HFFc6 (cell line): ENCODE measurements around the gene DCAF16. TPM values are rescaled to one million over a fixed set of nuclear protein-coding genes. Genes with fewer than 3 reads are reported as not detected.

Experiments
- DNase-seq: peaks from one replicate; pipeline ENCODE4 v3.0.0-alpha.2; 2018
- H3K27ac Mint-ChIP-seq: 2 replicates; pipeline ENCODE4 v1.8.0; 2020; ENCODE audit warnings: mild to moderate bottlenecking, mixed read lengths
- H3K27me3 Mint-ChIP-seq: 2 replicates; pipeline ENCODE4 v1.8.0; 2021; ENCODE audit warnings: mild to moderate bottlenecking, moderate library complexity, mixed read lengths; ENCODE audit not compliant: insufficient read depth
- H3K36me3 Mint-ChIP-seq: 2 replicates; pipeline ENCODE4 v1.8.0; 2021; ENCODE audit warnings: low read depth, mixed read lengths
- H3K4me1 Mint-ChIP-seq: 2 replicates; pipeline ENCODE4 v1.8.0; 2020; ENCODE audit warnings: low read depth, mixed read lengths
- H3K4me3 Mint-ChIP-seq: 2 replicates; pipeline ENCODE4 v1.8.0; 2020; ENCODE audit warnings: mild to moderate bottlenecking, moderate library complexity, mixed read lengths
- H3K9me3 Mint-ChIP-seq: 2 replicates; pipeline ENCODE4 v1.8.0; 2020; ENCODE audit warnings: mild to moderate bottlenecking, mixed read lengths
- total RNA-seq, 6 experiments: library from RNA; stranded (reverse); fragmentation: NEBNext Ultra II Directional; extraction: Animal tissue kit (Norgen Biotek cat#: 25700); gene quantifications; 2 replicates in 1 of 6; 3 replicates in 5 of 6; pipeline ENCODE4 v1.2.3, GENCODE V29; 2021
- TF ChIP-seq, protein P1 (sequence below): fragments of 200-600 bp; sonication (generic); IDR thresholded peaks from 2 replicates; pipeline ENCODE4 v1.5.0; 2021; ENCODE audit warnings: antibody characterized with exemption, mild to moderate bottlenecking

DCAF16 gene
- total RNA-seq, 6 experiments from 2014 or later: 18.0 to 24.0 (median 20.1) TPM

- Mint-ChIP-seq H3K9me3 (no peaks in the 10 kb centered on the region), H3K27me3 (peaks cover 8% of the 10 kb centered on the region), H3K36me3 (no peaks in the 10 kb centered on the region), H3K4me3 (no peak overlapping the region), H3K4me1 (peaks cover 7% of the 10 kb centered on the region), H3K27ac (no peak overlapping the region)
- no peak for DNase-seq
- TF ChIP-seq, protein P1, sequence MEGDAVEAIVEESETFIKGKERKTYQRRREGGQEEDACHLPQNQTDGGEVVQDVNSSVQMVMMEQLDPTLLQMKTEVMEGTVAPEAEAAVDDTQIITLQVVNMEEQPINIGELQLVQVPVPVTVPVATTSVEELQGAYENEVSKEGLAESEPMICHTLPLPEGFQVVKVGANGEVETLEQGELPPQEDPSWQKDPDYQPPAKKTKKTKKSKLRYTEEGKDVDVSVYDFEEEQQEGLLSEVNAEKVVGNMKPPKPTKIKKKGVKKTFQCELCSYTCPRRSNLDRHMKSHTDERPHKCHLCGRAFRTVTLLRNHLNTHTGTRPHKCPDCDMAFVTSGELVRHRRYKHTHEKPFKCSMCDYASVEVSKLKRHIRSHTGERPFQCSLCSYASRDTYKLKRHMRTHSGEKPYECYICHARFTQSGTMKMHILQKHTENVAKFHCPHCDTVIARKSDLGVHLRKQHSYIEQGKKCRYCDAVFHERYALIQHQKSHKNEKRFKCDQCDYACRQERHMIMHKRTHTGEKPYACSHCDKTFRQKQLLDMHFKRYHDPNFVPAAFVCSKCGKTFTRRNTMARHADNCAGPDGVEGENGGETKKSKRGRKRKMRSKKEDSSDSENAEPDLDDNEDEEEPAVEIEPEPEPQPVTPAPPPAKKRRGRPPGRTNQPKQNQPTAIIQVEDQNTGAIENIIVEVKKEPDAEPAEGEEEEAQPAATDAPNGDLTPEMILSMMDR: no peak
Observed at GRCh38 chr4:17773135-17773698, 37.3 kb downstream of the DCAF16 start.

DNA sequence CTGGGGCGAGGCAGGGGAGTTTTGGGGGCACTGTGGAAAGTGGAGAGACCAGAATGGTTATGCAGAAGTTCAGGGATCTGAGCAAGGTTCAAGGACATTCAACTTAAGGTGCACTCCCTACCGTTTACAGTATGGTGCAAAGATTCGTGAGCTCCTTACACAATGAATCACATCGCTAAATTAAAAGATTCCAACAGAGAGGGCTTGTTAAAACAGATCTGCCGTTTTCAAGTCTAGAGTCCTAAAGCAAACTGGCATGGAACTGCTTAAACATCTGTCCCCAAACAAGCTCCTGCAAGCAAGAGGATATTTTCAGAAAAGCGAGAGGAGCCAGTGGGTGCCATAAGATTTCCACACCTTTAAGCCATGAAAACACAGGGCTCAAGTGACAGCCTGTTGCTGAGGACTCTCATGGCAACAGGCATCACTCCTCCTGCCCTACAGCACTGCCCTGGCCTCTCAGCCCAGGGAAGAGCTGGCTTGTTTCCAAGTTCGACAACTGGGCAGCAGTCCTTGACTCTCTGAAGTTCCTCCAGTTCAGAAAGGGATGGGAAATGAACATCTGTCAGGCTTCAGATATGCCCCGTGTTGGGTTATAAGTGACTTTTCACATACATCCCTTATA, 39.2 kb downstream of the DCAF16 start:
- peaks cover 1% of the 10 kb centered on the region; the same call in 1 of the 2 replicates for H3K9me3 Mint-ChIP-seq
- H3K27me3 Mint-ChIP-seq: peaks cover 6% of the 10 kb centered on the region
- no peak overlapping the region for H3K4me3 Mint-ChIP-seq
- DNase-seq: no peak
- H3K27ac Mint-ChIP-seq: no peak overlapping the region
- TF ChIP-seq, protein P1: no peak
- H3K36me3 Mint-ChIP-seq: no peaks in the 10 kb centered on the region
- H3K4me1 Mint-ChIP-seq: peaks cover 7% of the 10 kb centered on the region

DNA sequence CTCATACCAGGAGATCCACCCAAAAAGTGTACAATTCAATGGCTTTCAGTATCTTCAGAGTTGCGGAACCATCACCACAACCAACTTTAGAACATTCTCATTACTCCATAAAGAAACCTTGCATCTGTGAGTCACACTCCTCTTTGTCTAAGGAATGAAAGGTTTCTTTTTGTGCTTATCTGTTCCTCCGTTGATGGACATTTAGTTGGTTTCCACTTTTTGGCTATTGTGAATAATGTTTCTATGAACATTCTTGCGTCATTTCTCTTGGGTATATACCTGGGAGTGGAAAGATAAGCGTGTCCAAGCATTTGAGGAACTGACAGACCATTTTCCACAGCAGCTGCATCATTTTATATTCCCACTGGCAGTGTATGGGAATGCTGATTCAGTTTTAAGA, 39.7 kb downstream of the DCAF16 start:
- DNase-seq: no peak
- Mint-ChIP-seq H3K4me1 (peaks cover 7% of the 10 kb centered on the region), H3K9me3 (peaks cover 7% of the 10 kb centered on the region), H3K27ac (no peak overlapping the region), H3K4me3 (no peak overlapping the region), H3K36me3 (peaks cover 3% of the 10 kb centered on the region; the same call in 1 of the 2 replicates), H3K27me3 (peaks cover 6% of the 10 kb centered on the region)
- TF ChIP-seq, protein P1: no peak

DNA sequence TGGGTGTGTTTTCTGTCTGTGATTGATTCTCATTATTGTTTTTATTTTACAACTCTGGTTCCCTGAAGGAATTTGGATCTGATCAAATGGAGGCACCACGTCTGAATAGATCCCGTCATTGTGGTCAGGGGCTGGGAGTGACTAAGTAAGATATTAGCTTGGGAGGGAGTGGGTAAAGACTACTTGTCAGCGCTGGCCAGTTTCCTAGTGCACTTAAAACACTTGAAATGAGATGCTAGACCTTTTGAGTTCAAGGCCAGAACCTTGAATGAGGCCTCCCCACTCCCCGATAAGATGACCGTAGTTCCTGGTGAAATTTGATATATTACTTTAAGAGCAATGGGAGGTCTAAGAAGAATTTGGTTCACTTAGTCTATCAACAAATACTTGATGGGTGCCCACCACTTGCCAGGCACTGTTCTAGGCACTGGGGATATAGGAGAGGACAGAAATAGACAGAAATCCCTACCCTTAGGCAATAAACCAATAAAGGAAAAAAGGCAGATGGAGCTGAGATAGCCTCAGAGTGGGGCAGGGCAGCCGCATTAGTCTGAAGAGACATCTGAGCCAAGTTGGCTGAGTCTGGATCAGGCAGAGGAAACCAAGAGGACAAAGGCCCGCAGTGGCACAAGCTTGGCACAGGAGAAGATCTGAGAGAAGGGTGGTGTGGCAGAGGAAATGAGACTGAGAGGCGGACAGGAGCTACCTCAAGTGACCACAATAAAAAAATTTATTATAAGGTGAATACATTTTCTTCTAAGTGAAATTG, 41.0 kb downstream of the DCAF16 start:
- TF ChIP-seq, protein P1: no peak

DNA sequence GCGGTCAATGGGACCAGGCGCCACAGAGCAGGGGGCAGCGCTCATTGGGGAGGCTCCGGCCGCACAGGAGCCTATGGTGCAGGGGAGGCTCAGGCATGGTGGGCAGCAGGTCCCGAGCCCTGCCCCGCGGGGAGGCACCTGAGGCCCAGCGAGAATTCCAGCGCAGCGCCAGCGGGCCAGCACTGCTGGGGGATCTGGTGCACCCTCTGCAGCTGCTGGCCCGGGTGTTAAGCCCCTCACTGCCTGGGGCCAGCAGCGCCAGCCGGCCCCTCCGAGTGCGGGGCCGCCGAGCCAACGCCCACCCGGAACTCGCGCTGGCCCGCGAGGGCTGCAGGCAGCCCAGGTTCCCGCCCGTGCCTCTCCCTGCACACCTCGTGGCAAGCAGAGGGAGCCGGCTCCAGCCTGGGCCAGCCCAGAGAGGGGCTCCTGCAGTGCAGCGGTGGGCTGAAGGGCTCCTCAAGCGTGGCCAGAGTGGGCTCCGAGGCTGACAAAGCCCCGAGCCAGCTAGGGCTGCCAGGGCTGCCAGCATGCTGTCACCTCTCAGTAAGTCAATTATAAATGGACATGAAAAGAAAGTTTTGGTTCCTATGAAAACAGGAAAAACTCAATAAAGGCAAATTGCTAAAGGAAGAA, 43.6 kb downstream of the DCAF16 start:
- Mint-ChIP-seq H3K4me1 (no peaks in the 10 kb centered on the region), H3K27ac (no peak overlapping the region), H3K4me3 (no peak overlapping the region)

More for the DNA sequence above, 41.0 kb downstream of the DCAF16 start:
- Mint-ChIP-seq H3K4me1 (peaks cover 7% of the 10 kb centered on the region), H3K27me3 (peaks cover 5% of the 10 kb centered on the region), H3K9me3 (peaks cover 9% of the 10 kb centered on the region), H3K4me3 (no peak overlapping the region), H3K36me3 (peaks cover 5% of the 10 kb centered on the region; the same call in 1 of the 2 replicates), H3K27ac (no peak overlapping the region)
- no peak for DNase-seq

More for the DNA sequence above, 43.6 kb downstream of the DCAF16 start:
- peaks cover 9% of the 10 kb centered on the region for H3K9me3 Mint-ChIP-seq
- peaks cover 3% of the 10 kb centered on the region for H3K27me3 Mint-ChIP-seq
- DNase-seq: no peak
- H3K36me3 Mint-ChIP-seq: peaks cover 5% of the 10 kb centered on the region; the same call in 1 of the 2 replicates
- TF ChIP-seq, protein P1: no peak
